GM19240 (cell line): Measurements from ENCODE around the gene SLC29A1.

ENCODE experiments used
- DNase-seq: peaks from one replicate; pipeline ENCODE4 v3.0.0; 2011; ENCODE audit warnings: low spot score; ENCODE audit not compliant: insufficient read length

SLC29A1 gene

GRCh38 chr6:44265007-44265721 is 41.8 kb downstream of the SLC29A1 start, which contains the start of gene NFKBIE:
Gene NFKBIE, minus strand, starts transcription at chr6:44265551. Its CDS starts 205 bp downstream, at chr6:44265346.
- peak; percentile 82 for DNase-seq

GRCh38 chr6:44265722-44266233 is 42.4 kb downstream of the SLC29A1 start:
- no peak for DNase-seq

GRCh38 chr6:44266347-44266746 is 43.0 kb downstream of the SLC29A1 start:
- peak; percentile 79 for DNase-seq

GRCh38 chr6:44267252-44267651 is 43.9 kb downstream of the SLC29A1 start:
- no peak for DNase-seq

GRCh38 chr6:44268095-44268628 is 44.8 kb downstream of the SLC29A1 start:
- peak; percentile 77 for DNase-seq

- no peak for DNase-seq
Observed at GRCh38 chr6:44269178-44269920, 46.0 kb downstream of the SLC29A1 start.

GRCh38 chr6:44269921-44270525 is 46.6 kb downstream of the SLC29A1 start, which contains the start of gene TMEM151B:
Gene TMEM151B, plus strand, starts transcription at chr6:44270450. Its CDS starts 293 bp downstream, at chr6:44270743.
- no peak for DNase-seq

GRCh38 chr6:44270526-44271405 is 47.4 kb downstream of the SLC29A1 start:
- DNase-seq = no peak

- DNase-seq = no peak
Observed at GRCh38 chr6:44271406-44271723, 48.0 kb downstream of the SLC29A1 start.

GRCh38 chr6:44271914-44272313 is 48.5 kb downstream of the SLC29A1 start:
- DNase-seq = no peak

- DNase-seq = no peak
Observed at GRCh38 chr6:44272529-44272928, 49.1 kb downstream of the SLC29A1 start.

GRCh38 chr6:44272999-44273566 is 49.7 kb downstream of the SLC29A1 start:
- DNase-seq = no peak

- no peak for DNase-seq
Observed at GRCh38 chr6:44273617-44274016, 50.2 kb downstream of the SLC29A1 start.

GRCh38 chr6:44275271-44275748 is 51.9 kb downstream of the SLC29A1 start:
- no peak for DNase-seq

GRCh38 chr6:44275749-44276648 is 52.6 kb downstream of the SLC29A1 start:
- no peak for DNase-seq

GRCh38 chr6:44276667-44277640 is 53.6 kb downstream of the SLC29A1 start:
- no peak for DNase-seq

GRCh38 chr6:44277763-44278162 is 54.4 kb downstream of the SLC29A1 start:
- no peak for DNase-seq

- no peak for DNase-seq
Observed at GRCh38 chr6:44278315-44278714, 54.9 kb downstream of the SLC29A1 start.
